ENCODE results near the gene SND1. TPM values are rescaled to one million over a fixed set of nuclear protein-coding genes. Genes with fewer than 3 reads are reported as not detected.

SND1 gene
- total and polyA plus RNA-seq, 7 experiments from 2014 or later = 68.6 to 253 (median 137) TPM

DNA sequence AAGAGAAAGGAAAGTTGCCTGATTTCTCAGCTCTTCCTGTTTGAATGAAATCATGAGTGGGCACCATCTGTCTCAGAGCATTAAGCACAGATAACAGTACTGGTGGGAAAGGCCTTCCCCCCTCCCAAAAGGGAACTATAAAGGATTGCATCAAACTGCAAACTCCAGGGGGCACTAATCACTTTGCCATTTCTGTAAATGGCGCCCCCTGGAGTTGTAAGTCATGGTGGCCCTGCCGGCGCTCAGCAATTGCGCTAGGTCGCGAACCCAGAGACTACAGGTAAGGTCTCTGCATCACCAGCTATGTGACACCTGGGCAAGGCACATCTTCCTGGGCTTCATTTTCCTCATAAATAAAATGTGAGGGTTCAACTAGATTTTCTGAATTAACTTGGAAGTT lies 368.2 kb downstream of the SND1 start:
- Mint-ChIP-seq H3K27me3 (no peaks in the 10 kb centered on the region), H3K36me3 (peaks cover 5 to 40% (median 10%) of the 10 kb centered on the region in 5 donors), H3K27ac (peak overlapping the region in 1 of 9 donors; percentile 3), H3K4me3 (no peak overlapping the region), H3K9me3 (no peaks in the 10 kb centered on the region), H3K4me1 (peaks cover 0 to 14% (median 4%) of the 10 kb centered on the region in 7 donors)
- CTCF ChIA-PET = no interaction called here
- Histone ChIP-seq H3K27ac (ENCODE audit: low read depth, low read length) (no peak overlapping the region), H3K27me3 (ENCODE audit: control insufficient read depth in 2 of 2, insufficient read depth in 2 of 2, low read length in 2 of 2) (no peaks in the 10 kb centered on the region), H3K36me3 (ENCODE audit: control insufficient read depth in 2 of 3, insufficient read depth in 3 of 3, low read length in 3 of 3) (no peaks in the 10 kb centered on the region), H3K4me3 (ENCODE audit: low read length) (no peak overlapping the region), H3K4me1 (ENCODE audit: control insufficient read depth in 2 of 2, insufficient read depth in 2 of 2, low read length in 2 of 2) (no peaks in the 10 kb centered on the region), H3K9me3 (ENCODE audit: control insufficient read depth in 2 of 3, low read length in 3 of 3) (no peaks in the 10 kb centered on the region)
- ATAC-seq = no peak
- POLR2A ChIA-PET = no interaction called here
- peak in 1 of 9 donors; percentile 9 for DNase-seq
- intact Hi-C loops (cut with micrococcal nuclease) = loop anchor here in 1 of 2 donors (5.0 kb wide), 1 partner anchor 313 kb away; no protein-coding TSS in a partner anchor

DNA sequence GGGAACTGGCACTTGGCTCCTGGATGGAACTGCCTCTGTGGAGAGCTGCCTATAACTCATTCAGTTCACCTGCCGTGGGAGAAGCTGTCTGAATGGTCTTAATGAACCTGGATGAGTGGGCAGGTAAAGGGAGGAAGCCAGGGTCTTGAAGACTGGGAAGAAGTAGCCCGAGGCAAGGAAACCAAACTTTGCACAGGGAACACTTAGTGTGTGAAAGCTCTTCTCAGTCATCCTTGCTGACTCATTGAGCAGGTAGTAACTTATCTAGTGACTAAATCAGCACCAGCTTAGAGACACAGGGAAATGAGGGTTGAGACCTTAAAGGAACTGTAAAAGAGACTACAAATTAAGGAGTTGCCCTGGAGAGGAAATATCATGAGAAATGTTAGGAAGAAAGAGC lies 369.4 kb downstream of the SND1 start:
- Mint-ChIP-seq H3K4me3 (no peak overlapping the region), H3K9me3 (no peaks in the 10 kb centered on the region), H3K27me3 (no peaks in the 10 kb centered on the region), H3K4me1 (peaks cover 6 to 20% (median 12%) of the 10 kb centered on the region in 7 donors), H3K36me3 (peaks cover 5 to 40% (median 10%) of the 10 kb centered on the region in 5 donors), H3K27ac (peak overlapping the region in 1 of 9 donors; percentile 37)
- no peaks in the 10 kb centered on the region for H3K4me1 ChIP-seq (ENCODE audit: control insufficient read depth in 2 of 2, insufficient read depth in 2 of 2, low read length in 2 of 2)
- CTCF ChIA-PET = no interaction called here
- intact Hi-C loops (cut with micrococcal nuclease) = loop anchor here in 1 of 2 donors (5.0 kb wide), 1 partner anchor 314 kb away; no protein-coding TSS in a partner anchor
- no peak for DNase-seq
- ATAC-seq = no peak
- no peaks in the 10 kb centered on the region for H3K27me3 ChIP-seq (ENCODE audit: control insufficient read depth in 2 of 2, insufficient read depth in 2 of 2, low read length in 2 of 2)
- H3K27ac ChIP-seq (ENCODE audit: low read depth, low read length) = no peak overlapping the region
- no peaks in the 10 kb centered on the region for H3K36me3 ChIP-seq (ENCODE audit: control insufficient read depth in 2 of 3, insufficient read depth in 3 of 3, low read length in 3 of 3)
- POLR2A ChIA-PET = no interaction called here
- H3K4me3 ChIP-seq (ENCODE audit: low read length) = no peak overlapping the region
- no peaks in the 10 kb centered on the region for H3K9me3 ChIP-seq (ENCODE audit: control insufficient read depth in 2 of 3, low read length in 3 of 3)

DNA sequence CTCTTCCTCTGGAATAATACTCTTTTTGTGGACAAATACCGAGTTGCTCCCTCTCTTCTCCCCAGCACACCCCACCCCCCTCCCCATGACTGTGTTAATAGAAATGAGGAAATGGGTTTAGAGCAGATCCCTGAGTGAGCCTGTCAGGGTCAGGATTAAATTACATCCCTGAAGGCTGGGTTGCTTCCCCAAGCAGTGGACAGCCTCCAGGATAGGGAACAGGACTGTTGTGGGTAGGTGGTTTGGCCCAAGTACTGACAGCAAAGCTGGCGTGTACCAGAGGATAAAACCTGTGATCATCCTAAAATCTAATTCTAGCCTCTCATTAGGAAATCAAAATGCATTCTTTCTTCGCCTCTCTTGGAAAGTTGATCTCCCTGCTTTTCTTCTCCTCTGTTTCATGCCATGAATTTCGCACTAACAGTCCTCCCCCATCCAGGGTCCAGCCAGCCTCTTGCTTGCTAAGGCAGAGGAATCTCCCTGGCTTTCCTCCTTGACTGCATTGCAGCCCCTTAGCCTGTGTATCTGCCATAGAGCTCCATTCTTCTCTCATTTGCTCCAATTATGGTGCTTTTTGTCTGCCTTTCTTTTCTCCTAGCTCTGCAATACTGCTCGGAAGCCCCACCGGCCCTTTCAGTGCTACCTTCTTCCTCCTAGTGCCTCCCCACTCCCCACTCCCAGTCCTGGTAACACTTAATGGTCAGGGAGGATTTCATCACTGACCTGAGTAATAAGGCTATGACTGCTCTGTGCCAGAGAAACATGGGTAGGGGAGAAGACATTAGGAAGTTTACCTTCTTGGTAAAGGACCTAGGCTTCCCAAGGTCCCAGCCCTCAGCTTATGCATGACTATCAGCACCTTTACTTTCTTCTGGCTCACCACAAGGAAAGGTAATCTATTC lies 370.9 kb downstream of the SND1 start:
- no peaks in the 10 kb centered on the region for H3K9me3 Mint-ChIP-seq
- Histone ChIP-seq H3K27ac (ENCODE audit: low read depth, low read length) (no peak overlapping the region), H3K36me3 (ENCODE audit: control insufficient read depth in 2 of 3, insufficient read depth in 3 of 3, low read length in 3 of 3) (no peaks in the 10 kb centered on the region), H3K4me3 (ENCODE audit: low read length) (no peak overlapping the region), H3K27me3 (ENCODE audit: control insufficient read depth in 2 of 2, insufficient read depth in 2 of 2, low read length in 2 of 2) (no peaks in the 10 kb centered on the region), H3K4me1 (ENCODE audit: control insufficient read depth in 2 of 2, insufficient read depth in 2 of 2, low read length in 2 of 2) (no peaks in the 10 kb centered on the region), H3K9me3 (ENCODE audit: control insufficient read depth in 2 of 3, low read length in 3 of 3) (no peaks in the 10 kb centered on the region)
- no peaks in the 10 kb centered on the region for H3K27me3 Mint-ChIP-seq
- ATAC-seq = no peak
- H3K4me3 Mint-ChIP-seq = no peak overlapping the region
- ChIA-PET POLR2A (no interaction called here), CTCF (interaction anchor here (0.7 kb wide), 1 partner anchor 96 kb away, joined by 3 read pairs; no protein-coding TSS in a partner anchor)
- intact Hi-C loops (cut with micrococcal nuclease) = loop anchor here in 1 of 2 donors (5.0 kb wide), 1 partner anchor 316 kb away; no protein-coding TSS in a partner anchor
- peak overlapping the region in 1 of 9 donors; percentile 47 for H3K27ac Mint-ChIP-seq
- peaks cover 5 to 43% (median 11%) of the 10 kb centered on the region in 5 donors for H3K36me3 Mint-ChIP-seq
- DNase-seq = no peak
- peaks cover 6 to 26% (median 17%) of the 10 kb centered on the region in 7 donors for H3K4me1 Mint-ChIP-seq

DNA sequence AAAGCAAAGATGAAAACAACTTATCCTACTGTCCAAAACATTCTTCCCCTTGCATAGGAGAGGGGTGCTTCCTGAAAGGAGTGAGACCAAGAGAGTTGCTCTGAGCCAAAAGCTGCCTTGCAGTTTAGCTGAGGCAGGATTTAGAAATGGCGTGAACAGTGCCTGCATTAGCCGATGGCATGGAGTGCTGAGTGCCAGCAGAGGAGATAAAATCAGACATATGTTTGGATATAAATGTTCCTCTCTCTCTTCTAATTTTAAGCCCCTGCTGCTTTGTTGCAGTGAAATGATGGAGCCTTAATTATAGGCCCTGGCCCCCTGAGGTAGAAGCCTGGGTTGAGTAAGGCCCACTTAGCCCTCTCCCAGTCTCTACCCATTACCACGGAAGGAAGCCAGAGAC lies 372.2 kb downstream of the SND1 start:
- Mint-ChIP-seq H3K4me3 (no peak overlapping the region), H3K27me3 (peaks cover 0 to 4% (median 2%) of the 10 kb centered on the region in 5 donors), H3K27ac (no peak overlapping the region), H3K9me3 (no peaks in the 10 kb centered on the region), H3K36me3 (peaks cover 9 to 40% (median 14%) of the 10 kb centered on the region in 5 donors), H3K4me1 (peaks cover 6 to 34% (median 19%) of the 10 kb centered on the region in 7 donors)
- no peak overlapping the region for H3K27ac ChIP-seq (ENCODE audit: low read depth, low read length)
- H3K9me3 ChIP-seq (ENCODE audit: control insufficient read depth in 2 of 3, low read length in 3 of 3) = no peaks in the 10 kb centered on the region
- no peaks in the 10 kb centered on the region for H3K27me3 ChIP-seq (ENCODE audit: control insufficient read depth in 2 of 2, insufficient read depth in 2 of 2, low read length in 2 of 2)
- intact Hi-C loops (cut with micrococcal nuclease) = loop anchor here in 1 of 2 donors (5.0 kb wide), 1 partner anchor 317 kb away; no protein-coding TSS in a partner anchor
- DNase-seq (no peak), ATAC-seq (no peak)
- ChIA-PET POLR2A (no interaction called here), CTCF (no interaction called here)
- no peak overlapping the region for H3K4me3 ChIP-seq (ENCODE audit: low read length)
- no peaks in the 10 kb centered on the region for H3K4me1 ChIP-seq (ENCODE audit: control insufficient read depth in 2 of 2, insufficient read depth in 2 of 2, low read length in 2 of 2)
- H3K36me3 ChIP-seq (ENCODE audit: control insufficient read depth in 2 of 3, insufficient read depth in 3 of 3, low read length in 3 of 3) = peaks cover 0 to 2% (median 0%) of the 10 kb centered on the region in 3 experiments

DNA sequence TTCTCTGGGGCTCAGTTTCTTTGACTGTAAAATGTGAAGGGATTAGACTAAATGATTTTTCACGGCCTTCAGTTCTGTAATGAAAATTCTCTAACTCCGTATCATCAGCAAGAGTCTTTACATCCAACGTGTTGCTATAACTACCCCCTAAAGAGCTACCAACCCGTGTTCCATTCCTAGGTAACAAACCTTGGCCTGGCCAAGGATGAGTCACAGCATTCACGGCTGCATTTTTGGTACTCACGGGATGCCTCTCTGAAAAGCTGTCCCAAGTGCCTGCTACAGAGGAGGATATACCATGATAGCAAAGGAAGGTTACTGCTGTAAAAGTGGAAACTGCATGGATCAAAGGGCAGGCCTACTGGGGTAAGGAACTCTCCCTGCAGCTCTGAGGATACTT lies 373.4 kb downstream of the SND1 start:
- Mint-ChIP-seq H3K27ac (peak overlapping the region in 1 of 9 donors; percentile 9), H3K27me3 (peaks cover 0 to 13% (median 7%) of the 10 kb centered on the region in 5 donors), H3K4me3 (no peak overlapping the region), H3K36me3 (peaks cover 13 to 32% (median 15%) of the 10 kb centered on the region in 5 donors), H3K9me3 (no peaks in the 10 kb centered on the region), H3K4me1 (peaks cover 9 to 37% (median 26%) of the 10 kb centered on the region in 7 donors)
- ATAC-seq (no peak), DNase-seq (no peak)
- H3K27ac ChIP-seq (ENCODE audit: low read depth, low read length) = no peak overlapping the region
- H3K27me3 ChIP-seq (ENCODE audit: control insufficient read depth in 2 of 2, insufficient read depth in 2 of 2, low read length in 2 of 2) = no peaks in the 10 kb centered on the region
- ChIA-PET CTCF (no interaction called here), POLR2A (no interaction called here)
- intact Hi-C loops (cut with micrococcal nuclease) = no loop called here
- H3K36me3 ChIP-seq (ENCODE audit: control insufficient read depth in 2 of 3, insufficient read depth in 3 of 3, low read length in 3 of 3) = peaks cover 0 to 7% (median 0%) of the 10 kb centered on the region in 3 experiments
- H3K4me1 ChIP-seq (ENCODE audit: control insufficient read depth in 2 of 2, insufficient read depth in 2 of 2, low read length in 2 of 2) = no peaks in the 10 kb centered on the region
- no peaks in the 10 kb centered on the region for H3K9me3 ChIP-seq (ENCODE audit: control insufficient read depth in 2 of 3, low read length in 3 of 3)
- no peak overlapping the region for H3K4me3 ChIP-seq (ENCODE audit: low read length)

DNA sequence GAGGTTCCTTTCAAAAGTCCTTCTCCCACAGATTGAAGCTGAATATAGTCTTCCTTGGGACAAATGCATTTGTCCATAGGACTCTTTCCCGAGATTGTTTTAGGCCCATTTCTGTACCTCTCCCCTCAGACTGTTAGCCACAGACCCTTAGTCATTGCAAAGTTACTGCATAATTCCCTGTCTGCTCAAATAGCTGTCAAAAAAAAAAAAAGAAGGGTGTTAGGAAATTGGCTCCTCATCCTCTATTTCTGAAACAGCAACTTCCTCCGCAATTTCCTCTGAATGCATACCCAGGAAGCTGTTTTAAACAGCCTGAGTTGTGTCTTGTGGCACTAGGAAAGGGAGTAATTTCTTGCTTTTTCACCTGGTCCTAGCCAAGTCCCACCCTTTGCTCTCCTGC lies 373.8 kb downstream of the SND1 start:
- H3K9me3 Mint-ChIP-seq = no peaks in the 10 kb centered on the region
- H3K27me3 Mint-ChIP-seq = peaks cover 0 to 17% (median 7%) of the 10 kb centered on the region in 5 donors
- peaks cover 12 to 41% (median 26%) of the 10 kb centered on the region in 7 donors for H3K4me1 Mint-ChIP-seq
- no peak for DNase-seq
- Histone ChIP-seq H3K4me1 (ENCODE audit: control insufficient read depth in 2 of 2, insufficient read depth in 2 of 2, low read length in 2 of 2) (no peaks in the 10 kb centered on the region), H3K4me3 (ENCODE audit: low read length) (no peak overlapping the region), H3K27me3 (ENCODE audit: control insufficient read depth in 2 of 2, insufficient read depth in 2 of 2, low read length in 2 of 2) (no peaks in the 10 kb centered on the region), H3K9me3 (ENCODE audit: control insufficient read depth in 2 of 3, low read length in 3 of 3) (no peaks in the 10 kb centered on the region), H3K27ac (ENCODE audit: low read depth, low read length) (no peak overlapping the region), H3K36me3 (ENCODE audit: control insufficient read depth in 2 of 3, insufficient read depth in 3 of 3, low read length in 3 of 3) (peaks cover 0 to 7% (median 0%) of the 10 kb centered on the region in 3 experiments)
- CTCF ChIA-PET = no interaction called here
- peaks cover 12 to 28% (median 14%) of the 10 kb centered on the region in 5 donors for H3K36me3 Mint-ChIP-seq
- intact Hi-C loops (cut with micrococcal nuclease) = no loop called here
- H3K27ac Mint-ChIP-seq = peak overlapping the region in 1 of 9 donors; percentile 9
- H3K4me3 Mint-ChIP-seq = no peak overlapping the region
- POLR2A ChIA-PET = no interaction called here
- ATAC-seq = no peak
